Measurements from ENCODE around the gene C19orf73. TPM values are rescaled to one million over a fixed set of nuclear protein-coding genes. Genes with fewer than 3 reads are reported as not detected.
A peak's percentile ranks its signal among the peaks of the same experiment; 100 is the strongest.

The C19orf73 gene
- total RNA-seq, 3 donors from 2014 or later = 1.5 to 2.9 (median 2.6) TPM

DNA sequence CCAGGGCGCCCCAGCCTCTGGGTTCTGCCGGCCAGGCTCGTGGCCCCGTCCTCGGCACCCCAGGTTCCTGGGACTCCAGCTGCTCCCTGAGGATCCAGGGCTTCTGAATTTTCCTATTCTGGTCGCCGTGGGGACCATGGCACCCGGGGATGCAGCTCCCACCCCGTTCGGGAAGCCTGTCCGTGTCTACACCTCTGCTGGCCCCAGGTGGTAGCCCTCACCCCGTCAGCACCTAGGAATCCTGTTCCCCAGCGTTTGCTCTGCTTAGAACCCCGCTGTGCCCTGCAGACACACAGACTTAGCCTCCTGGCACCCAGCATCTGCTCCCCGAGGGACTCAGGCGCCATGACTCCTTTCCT lies 1.4 kb upstream of the C19orf73 start:
- H3K4me1 Mint-ChIP-seq (ENCODE audit: low read depth) = peaks cover 29% of the 10 kb centered on the region
- ATAC-seq (no peak), DNase-seq (no peak)
- H3K4me3 Mint-ChIP-seq = peak overlapping the region; percentile 68
- no peaks in the 10 kb centered on the region for H3K9me3 Mint-ChIP-seq
- H3K27me3 Mint-ChIP-seq (ENCODE audit: low read depth) = peaks cover 4% of the 10 kb centered on the region
- H3K36me3 Mint-ChIP-seq (ENCODE audit: insufficient read depth) = no peaks in the 10 kb centered on the region

DNA sequence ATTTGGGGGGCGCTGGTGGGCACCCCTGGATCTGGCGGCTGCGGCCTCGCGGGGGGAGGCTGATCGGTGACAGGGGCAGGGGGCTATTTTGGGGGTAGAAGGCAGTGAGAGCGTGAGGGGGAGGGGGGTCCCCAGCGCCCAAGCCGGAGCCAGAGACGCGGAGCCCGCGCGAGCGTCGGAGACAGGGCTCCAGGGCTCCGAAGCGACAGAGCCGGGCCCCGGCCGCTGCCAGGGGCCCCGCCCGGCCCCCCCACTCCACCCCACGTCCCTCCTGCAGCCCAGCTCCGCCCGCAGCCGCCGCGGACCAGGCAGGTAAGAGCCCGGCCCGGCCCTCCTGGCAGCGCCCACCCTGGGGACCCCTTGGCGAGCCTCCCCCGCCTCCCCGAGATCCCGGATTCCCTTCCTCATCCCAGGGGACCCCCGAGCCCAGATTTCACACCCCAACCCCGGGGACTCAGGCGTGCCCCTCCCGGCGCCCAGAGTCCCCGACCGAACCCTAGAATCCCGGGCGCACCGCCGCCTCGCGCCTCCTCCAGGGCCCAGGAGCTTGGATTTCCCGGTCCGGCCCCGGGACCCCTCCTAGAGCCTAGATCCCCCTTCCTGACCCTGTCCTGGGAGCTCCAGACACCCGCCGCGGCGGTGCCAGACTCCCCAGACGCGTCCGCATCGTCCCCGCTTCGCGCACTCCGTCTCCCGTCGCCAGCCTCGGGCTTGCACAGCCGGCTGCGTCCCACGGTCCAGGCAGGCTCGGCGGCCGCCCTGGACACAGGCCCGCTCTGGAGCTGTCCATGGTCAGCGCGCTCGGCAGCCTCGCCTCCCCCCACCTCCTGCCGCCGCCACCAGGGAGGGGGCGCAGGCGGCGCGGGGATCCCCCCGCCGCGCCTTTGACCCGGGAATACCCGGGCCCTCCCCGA lies 725 bp upstream of the C19orf73 start, which contains the start of gene PPFIA3:
PPFIA3 (plus strand) TSS at position 134 of the 914 bp plus-strand sequence. CDS start 8,330 bp downstream, outside the sequence.
- H3K27me3 Mint-ChIP-seq (ENCODE audit: low read depth) = peaks cover 4% of the 10 kb centered on the region
- peak; percentile 7 to 15 for ATAC-seq

DNA sequence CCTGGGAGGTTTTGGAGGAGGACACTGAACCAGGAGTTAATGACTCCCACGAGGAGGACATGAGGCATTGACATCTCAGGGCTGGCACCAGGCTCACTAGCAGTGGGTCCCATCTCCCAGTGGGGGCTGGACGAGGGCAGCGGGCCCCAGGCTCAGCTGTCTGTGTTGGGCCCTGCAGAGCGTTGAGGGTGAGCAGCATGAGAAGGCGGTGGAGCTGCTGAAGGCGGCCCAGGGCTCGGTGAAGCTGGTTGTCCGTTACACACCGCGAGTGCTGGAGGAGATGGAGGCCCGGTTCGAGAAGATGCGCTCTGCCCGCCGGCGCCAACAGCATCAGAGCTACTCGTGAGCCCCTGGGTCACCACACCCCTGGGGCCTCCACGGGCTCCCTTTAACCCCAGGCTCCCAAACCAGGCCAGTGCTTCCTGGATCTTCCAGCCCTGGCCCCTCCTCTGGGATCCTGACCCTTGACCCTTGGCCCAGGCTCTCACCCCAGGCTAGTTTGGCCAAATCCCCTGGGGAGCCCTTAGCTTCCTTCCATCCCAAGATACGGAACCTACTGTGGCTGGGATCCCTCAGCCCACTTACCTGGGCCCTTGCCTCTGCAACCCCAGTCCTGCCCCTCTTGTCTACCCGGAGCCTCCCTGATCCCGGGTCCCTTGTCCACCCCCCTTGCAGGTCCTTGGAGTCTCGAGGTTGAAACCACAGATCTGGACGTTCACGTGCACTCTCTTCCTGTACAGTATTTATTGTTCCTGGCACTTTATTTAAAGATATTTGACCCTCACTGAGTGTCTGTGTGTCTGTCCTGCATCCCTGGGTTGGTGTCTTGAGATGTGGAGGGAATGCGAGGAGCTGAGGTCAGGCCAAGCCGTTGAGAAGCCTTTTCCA lies 1.0 kb downstream of the C19orf73 start:
- H3K9me3 Mint-ChIP-seq = no peaks in the 10 kb centered on the region
- no peak for DNase-seq
- peaks cover 41% of the 10 kb centered on the region for H3K4me1 Mint-ChIP-seq (ENCODE audit: low read depth)
- ATAC-seq = no peak
- peaks cover 4% of the 10 kb centered on the region for H3K27me3 Mint-ChIP-seq (ENCODE audit: low read depth)
- no peaks in the 10 kb centered on the region for H3K36me3 Mint-ChIP-seq (ENCODE audit: insufficient read depth)
- peak overlapping the region; percentile 81 for H3K4me3 Mint-ChIP-seq

More for the DNA sequence above, 725 bp upstream of the C19orf73 start, which contains the start of gene PPFIA3:
- no peak for DNase-seq
- peaks cover 32% of the 10 kb centered on the region for H3K4me1 Mint-ChIP-seq (ENCODE audit: low read depth)
- peak within 1 kb of the TSS; percentile 81 for H3K4me3 Mint-ChIP-seq
- no peaks in the 10 kb centered on the region for H3K36me3 Mint-ChIP-seq (ENCODE audit: insufficient read depth)
- no peaks in the 10 kb centered on the region for H3K9me3 Mint-ChIP-seq

DNA sequence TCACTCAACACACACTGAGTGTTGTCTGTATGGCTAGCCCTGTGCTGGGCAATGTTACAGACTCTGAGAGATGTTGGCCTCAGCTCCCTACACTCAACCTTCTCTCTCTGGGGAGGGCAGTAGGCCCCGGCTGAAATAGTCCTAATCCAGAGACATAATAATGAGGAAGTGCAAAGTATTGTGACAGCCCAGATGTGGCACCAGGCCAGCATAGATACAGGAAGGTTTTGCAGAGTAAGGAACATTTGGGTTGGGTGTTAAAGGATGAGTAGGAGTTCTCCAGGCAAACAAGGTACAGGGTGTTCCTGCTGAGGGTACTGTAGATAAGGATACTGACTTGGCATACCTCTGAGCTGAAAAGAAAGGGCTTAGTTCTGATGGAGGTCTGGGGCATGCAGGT lies 2.4 kb downstream of the C19orf73 start:
- Mint-ChIP-seq H3K27me3 (ENCODE audit: low read depth) (peaks cover 4% of the 10 kb centered on the region), H3K4me3 (peak overlapping the region; percentile 81), H3K4me1 (ENCODE audit: low read depth) (peaks cover 41% of the 10 kb centered on the region), H3K9me3 (no peaks in the 10 kb centered on the region), H3K36me3 (ENCODE audit: insufficient read depth) (no peaks in the 10 kb centered on the region)
- no peak for DNase-seq
- no peak for ATAC-seq

DNA sequence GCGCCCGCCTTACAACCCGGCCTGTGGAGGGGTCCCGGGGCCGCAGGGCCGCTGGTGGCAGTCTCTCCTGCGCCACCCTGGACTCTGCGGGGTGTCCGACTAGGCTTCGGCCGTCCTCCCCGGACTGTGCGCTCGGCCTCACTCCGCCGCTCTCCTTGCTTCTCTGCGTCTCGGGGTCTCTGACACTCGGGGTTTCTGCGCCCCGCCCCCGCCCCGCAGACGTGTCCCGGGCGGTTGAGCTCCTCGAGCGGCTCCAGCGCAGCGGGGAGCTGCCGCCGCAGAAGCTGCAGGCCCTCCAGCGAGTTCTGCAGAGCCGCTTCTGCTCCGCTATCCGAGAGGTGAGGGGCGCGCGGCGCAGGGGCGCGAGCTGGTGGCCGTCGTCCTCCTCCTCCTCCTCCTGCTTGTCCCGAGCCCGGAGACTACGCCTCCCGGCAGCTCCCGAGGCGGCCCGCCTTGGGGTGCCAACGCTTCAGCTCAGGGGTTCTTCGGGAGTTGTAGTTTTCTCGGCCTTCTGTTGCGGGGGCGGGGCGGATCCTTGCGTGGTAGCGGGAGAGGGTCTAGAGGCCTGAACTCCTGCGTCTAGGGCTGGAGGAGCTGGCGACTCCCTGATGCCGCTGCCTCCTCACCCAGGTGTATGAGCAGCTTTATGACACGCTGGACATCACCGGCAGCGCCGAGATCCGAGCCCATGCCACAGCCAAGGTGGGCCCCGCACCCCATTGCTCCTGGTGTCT lies 4.1 kb downstream of the C19orf73 start:
- peaks cover 33% of the 10 kb centered on the region for H3K4me1 Mint-ChIP-seq (ENCODE audit: low read depth)
- peak overlapping the region; percentile 76 for H3K4me3 Mint-ChIP-seq
- no peak for ATAC-seq
- no peaks in the 10 kb centered on the region for H3K36me3 Mint-ChIP-seq (ENCODE audit: insufficient read depth)
- H3K27me3 Mint-ChIP-seq (ENCODE audit: low read depth) = no peaks in the 10 kb centered on the region
- no peaks in the 10 kb centered on the region for H3K9me3 Mint-ChIP-seq
- peak; percentile 52 for DNase-seq

DNA sequence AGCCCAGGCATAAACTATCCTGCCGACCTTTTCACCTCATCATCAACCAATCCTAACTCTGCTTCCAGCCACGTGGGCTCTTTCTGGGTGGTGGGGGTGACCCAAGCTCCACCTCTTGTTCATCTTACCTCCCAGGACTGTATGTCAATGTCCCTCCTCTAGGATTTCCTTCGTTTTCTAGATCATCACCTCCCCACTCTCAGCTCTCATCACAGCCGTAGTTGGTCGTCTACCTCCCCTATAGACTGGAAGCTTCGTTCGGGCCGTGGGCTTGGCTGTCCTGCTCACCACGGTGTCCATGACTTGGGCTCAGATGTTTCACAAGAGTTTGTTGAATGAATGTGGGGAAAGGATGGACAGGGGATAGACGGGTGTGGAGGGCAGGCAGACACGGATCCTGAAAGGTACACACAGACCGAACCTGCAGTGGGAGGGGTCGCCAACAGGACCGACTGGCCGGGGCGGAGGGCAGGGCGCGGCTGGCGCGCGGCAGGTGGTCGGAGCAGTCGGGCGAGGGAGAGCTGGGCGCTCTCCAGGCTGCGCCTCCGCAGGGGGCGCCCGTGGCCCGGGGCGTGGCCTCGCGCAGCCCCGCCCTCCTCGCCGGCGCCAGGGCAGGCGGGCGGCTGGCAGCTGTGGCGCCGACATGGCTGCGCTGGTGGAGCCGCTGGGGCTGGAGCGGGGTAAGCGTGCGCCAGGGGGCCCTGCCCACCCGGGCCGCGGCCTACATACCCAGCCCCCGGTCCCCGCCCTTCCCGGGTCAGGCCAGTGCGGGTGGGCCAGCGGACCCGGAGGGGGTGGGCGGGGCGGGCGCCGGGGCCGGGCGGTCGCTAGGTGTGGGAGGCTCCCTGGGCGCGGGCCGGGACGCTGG lies 4.9 kb downstream of the C19orf73 start, which contains the start of gene LIN7B:
LIN7B (plus strand) TSS at position 609 of the 868 bp plus-strand sequence; CDS start at position 644, 35 bp downstream.
- Mint-ChIP-seq H3K36me3 (ENCODE audit: insufficient read depth) (peaks cover 5% of the 10 kb centered on the region), H3K4me3 (peak within 1 kb of the TSS; percentile 76), H3K9me3 (no peaks in the 10 kb centered on the region), H3K4me1 (ENCODE audit: low read depth) (peaks cover 33% of the 10 kb centered on the region), H3K27me3 (ENCODE audit: low read depth) (no peaks in the 10 kb centered on the region)
- DNase-seq = peak; percentile 63
- peak; percentile 77 to 80 for ATAC-seq

DNA sequence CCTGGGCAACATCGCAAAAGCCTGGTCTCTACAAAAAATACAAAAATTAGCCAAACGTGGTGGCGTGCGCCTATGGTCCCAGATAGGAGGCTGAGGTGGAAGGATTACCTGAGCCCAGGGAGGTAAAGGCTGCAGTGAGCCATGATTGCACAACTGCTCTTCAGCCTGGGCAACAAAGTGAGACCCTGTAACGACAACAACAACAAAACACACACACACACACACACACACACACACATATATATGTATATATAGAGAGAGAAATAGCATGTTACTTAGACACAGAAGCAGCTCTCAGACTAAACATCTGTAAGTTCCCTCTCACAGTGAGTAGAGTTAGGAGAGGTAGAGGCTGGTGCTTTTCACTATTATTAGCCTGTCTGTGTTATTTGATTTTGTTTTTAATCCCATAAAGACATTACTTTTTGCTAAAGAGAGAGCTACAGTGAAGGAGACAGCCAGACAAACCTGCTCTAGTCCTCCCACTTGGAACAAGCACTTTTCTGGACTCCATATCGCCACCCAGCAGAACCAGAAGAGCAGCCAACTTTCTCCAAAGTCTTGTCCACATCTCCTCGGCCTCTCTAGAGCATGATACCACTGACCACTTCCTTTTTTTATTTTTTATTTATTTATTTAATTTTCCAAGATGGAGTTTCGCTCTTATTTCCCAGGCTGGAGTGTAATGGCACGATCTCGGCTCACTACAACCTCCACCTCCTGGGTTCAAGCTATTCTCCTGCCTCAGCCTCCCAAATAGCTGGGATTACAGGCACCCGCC lies 7.5 kb downstream of the C19orf73 start:
- Mint-ChIP-seq H3K4me3 (no peak overlapping the region), H3K36me3 (ENCODE audit: insufficient read depth) (peaks cover 22% of the 10 kb centered on the region), H3K27me3 (ENCODE audit: low read depth) (no peaks in the 10 kb centered on the region), H3K4me1 (ENCODE audit: low read depth) (peaks cover 17% of the 10 kb centered on the region), H3K9me3 (no peaks in the 10 kb centered on the region)
- no peak for DNase-seq
- ATAC-seq = no peak

DNA sequence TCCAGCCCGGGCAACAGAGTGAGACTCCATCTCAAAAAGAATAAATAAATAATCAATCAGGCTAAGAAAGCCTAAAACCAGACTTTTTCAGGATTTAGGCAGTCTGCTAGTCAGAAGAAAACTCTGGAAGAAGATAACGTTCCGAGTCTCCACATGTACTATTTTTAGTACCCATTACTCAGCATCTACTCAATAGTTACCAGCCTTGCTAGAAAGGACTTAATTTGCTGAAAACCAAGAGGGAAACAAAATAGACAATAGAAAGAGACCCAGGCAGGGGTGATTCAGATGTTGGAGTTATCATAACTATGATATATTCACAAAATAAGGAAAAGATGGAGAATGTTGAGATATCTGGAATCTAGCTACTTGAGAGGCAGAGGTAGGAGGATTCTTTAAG lies 8.4 kb downstream of the C19orf73 start:
- ATAC-seq (no peak), DNase-seq (no peak)
- Mint-ChIP-seq H3K4me3 (no peak overlapping the region), H3K27me3 (ENCODE audit: low read depth) (no peaks in the 10 kb centered on the region), H3K9me3 (no peaks in the 10 kb centered on the region), H3K36me3 (ENCODE audit: insufficient read depth) (peaks cover 26% of the 10 kb centered on the region), H3K4me1 (ENCODE audit: low read depth) (peaks cover 15% of the 10 kb centered on the region)

DNA sequence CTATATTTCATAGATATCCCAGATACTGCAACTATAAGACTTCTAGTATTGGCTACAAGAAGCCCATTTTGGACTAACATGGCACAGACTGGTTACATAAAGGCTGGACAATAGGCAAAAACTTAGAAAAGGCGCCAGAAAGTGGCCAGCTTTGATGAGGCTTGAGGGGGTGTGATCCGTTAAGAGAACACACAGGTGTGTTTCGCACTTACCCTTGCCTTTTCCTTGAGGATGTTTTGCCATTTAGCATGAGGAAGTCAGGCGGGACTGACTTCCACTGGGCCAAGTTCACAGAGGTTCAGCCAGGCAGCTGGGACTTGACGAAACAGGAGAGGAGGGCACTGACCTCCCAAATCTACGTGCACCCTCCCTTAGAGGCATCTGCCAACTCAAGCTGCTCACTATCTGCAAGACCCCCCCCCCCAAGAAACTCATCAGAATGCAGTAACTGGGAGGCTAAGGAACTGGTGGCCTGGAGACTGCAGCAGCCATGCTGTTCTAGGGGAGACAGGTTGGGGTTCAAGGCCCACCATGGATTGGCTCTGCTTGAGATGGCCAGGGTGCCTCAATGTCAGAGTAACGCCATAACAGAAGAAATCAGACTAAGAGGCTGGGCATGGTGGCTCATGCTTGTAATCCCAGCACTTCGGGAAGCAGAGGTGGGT lies 9.2 kb downstream of the C19orf73 start:
- DNase-seq (no peak), ATAC-seq (no peak)

DNA sequence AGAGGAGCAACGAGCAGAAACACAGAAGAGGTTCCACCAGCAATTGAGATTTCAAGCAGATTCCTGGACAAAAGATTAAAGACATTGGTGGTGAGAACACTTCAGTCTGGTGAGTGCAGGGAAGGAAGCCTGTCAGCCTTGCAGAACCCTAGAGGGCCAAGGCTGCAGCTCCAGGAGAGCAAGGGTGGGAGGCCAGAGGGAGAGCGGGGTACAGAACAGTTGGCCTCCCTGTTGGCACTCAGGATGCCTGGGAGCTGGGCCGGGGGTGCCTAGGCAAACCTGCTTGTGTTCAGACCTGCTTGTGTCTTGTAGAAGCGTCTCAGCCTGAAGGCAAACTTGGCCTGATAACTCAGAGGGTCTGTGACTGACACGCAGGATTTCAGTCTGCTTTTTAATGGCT lies 9.9 kb downstream of the C19orf73 start:
- H3K4me3 Mint-ChIP-seq = no peak overlapping the region
- DNase-seq (no peak), ATAC-seq (no peak)
- H3K4me1 Mint-ChIP-seq (ENCODE audit: low read depth) = peaks cover 11% of the 10 kb centered on the region
- H3K27me3 Mint-ChIP-seq (ENCODE audit: low read depth) = no peaks in the 10 kb centered on the region
- no peaks in the 10 kb centered on the region for H3K9me3 Mint-ChIP-seq
- H3K36me3 Mint-ChIP-seq (ENCODE audit: insufficient read depth) = peaks cover 33% of the 10 kb centered on the region

More for the DNA sequence above, 9.2 kb downstream of the C19orf73 start:
- Mint-ChIP-seq H3K4me3 (no peak overlapping the region), H3K9me3 (no peaks in the 10 kb centered on the region), H3K4me1 (ENCODE audit: low read depth) (peaks cover 11% of the 10 kb centered on the region), H3K27me3 (ENCODE audit: low read depth) (no peaks in the 10 kb centered on the region), H3K36me3 (ENCODE audit: insufficient read depth) (peaks cover 33% of the 10 kb centered on the region)

DNA sequence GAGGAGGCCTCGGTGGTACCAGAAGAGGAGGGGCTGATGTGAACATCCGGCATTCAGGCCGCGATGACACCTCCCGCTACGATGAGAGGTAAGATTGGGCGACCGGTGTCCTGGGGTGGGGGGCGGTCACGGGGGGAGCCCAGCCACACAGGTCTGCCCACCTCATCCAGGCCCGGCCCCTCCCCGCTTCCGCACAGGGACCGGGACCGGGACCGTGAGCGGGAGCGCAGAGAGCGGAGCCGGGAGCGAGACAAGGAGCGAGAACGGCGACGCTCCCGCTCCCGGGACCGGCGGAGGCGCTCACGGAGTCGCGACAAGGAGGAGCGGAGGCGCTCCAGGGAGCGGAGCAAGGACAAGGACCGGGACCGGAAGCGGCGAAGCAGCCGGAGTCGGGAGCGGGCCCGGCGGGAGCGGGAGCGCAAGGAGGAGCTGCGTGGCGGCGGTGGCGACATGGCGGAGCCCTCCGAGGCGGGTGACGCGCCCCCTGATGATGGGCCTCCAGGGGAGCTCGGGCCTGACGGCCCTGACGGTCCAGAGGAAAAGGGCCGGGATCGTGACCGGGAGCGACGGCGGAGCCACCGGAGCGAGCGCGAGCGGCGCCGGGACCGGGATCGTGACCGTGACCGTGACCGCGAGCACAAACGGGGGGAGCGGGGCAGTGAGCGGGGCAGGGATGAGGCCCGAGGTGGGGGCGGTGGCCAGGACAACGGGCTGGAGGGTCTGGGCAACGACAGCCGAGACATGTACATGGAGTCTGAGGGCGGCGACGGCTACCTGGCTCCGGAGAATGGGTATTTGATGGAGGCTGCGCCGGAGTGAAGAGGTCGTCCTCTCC lies 11.1 kb downstream of the C19orf73 start:
- H3K9me3 Mint-ChIP-seq = no peaks in the 10 kb centered on the region
- no peak overlapping the region for H3K4me3 Mint-ChIP-seq
- peaks cover 33% of the 10 kb centered on the region for H3K36me3 Mint-ChIP-seq (ENCODE audit: insufficient read depth)
- peaks cover 2% of the 10 kb centered on the region for H3K4me1 Mint-ChIP-seq (ENCODE audit: low read depth)
- DNase-seq = no peak
- no peak for ATAC-seq
- H3K27me3 Mint-ChIP-seq (ENCODE audit: low read depth) = no peaks in the 10 kb centered on the region
